H9 (cell line): Measurements from ENCODE around the gene SDK2. TPM values are rescaled to one million over a fixed set of nuclear protein-coding genes. Genes with fewer than 3 reads are reported as not detected.

ENCODE experiments used
- DNase-seq: peaks from one replicate; pipeline ENCODE4 v3.0.0-alpha.2; 2017
- H2AFZ ChIP-seq: one replicate; pipeline ENCODE4 v1.6.1; 2013; ENCODE audit warnings: mild to moderate bottlenecking, low read length, control low read depth, moderate library complexity
- H2AK5ac ChIP-seq: 2 replicates; pipeline ENCODE4 v1.6.1; 2013; ENCODE audit warnings: low read length, control low read depth, mixed read lengths; ENCODE audit not compliant: insufficient read length
- H2BK120ac ChIP-seq: one replicate; pipeline ENCODE4 v1.6.1; 2013; ENCODE audit warnings: low read depth, mild to moderate bottlenecking, low read length, control low read depth, inconsistent platforms; ENCODE audit not compliant: poor library complexity, severe bottlenecking
- H2BK12ac ChIP-seq: 2 replicates; pipeline ENCODE4 v1.6.1; 2013; ENCODE audit warnings: low read length, control low read depth, mixed read lengths, low read depth; ENCODE audit not compliant: insufficient read length
- H2BK15ac ChIP-seq: 2 replicates; pipeline ENCODE4 v1.6.1; 2013; ENCODE audit warnings: low read depth, low read length, control low read depth
- H2BK20ac ChIP-seq: one replicate; pipeline ENCODE4 v1.6.1; 2013; ENCODE audit warnings: low read depth, mild to moderate bottlenecking, low read length, control low read depth, inconsistent platforms; ENCODE audit not compliant: poor library complexity, severe bottlenecking
- H2BK5ac ChIP-seq: 2 replicates; pipeline ENCODE4 v1.6.1; 2013; ENCODE audit warnings: low read length, control low read depth, mixed read lengths; ENCODE audit not compliant: insufficient read length
- H3K14ac ChIP-seq: 2 replicates; pipeline ENCODE4 v1.6.1; 2013; ENCODE audit warnings: low read length, control low read depth; ENCODE audit not compliant: insufficient read depth
- H3K18ac ChIP-seq: 2 replicates; pipeline ENCODE4 v1.6.1; 2013; ENCODE audit warnings: low read depth, mild to moderate bottlenecking, mixed read lengths, low read length, control low read depth; ENCODE audit not compliant: insufficient read length
- H3K23ac ChIP-seq: 2 replicates; pipeline ENCODE4 v1.6.1; 2013; ENCODE audit warnings: low read length, control low read depth, mixed read lengths, low read depth; ENCODE audit not compliant: insufficient read length
- H3K23me2 ChIP-seq: 2 replicates; pipeline ENCODE4 v1.6.1; 2013; ENCODE audit warnings: low read depth, mild to moderate bottlenecking, mixed read lengths, low read length, control low read depth; ENCODE audit not compliant: insufficient read length, poor library complexity, severe bottlenecking
- H3K27ac ChIP-seq: 2 replicates; pipeline ENCODE4 v1.5.1; 2013; ENCODE audit warnings: low read length, control low read depth, mixed read lengths, low read depth; ENCODE audit not compliant: insufficient read length
- H3K27me3 ChIP-seq: 2 replicates; pipeline ENCODE4 v1.6.1; 2013; ENCODE audit warnings: low read length, control low read depth, inconsistent platforms; ENCODE audit not compliant: insufficient read depth
- H3K4ac ChIP-seq: 2 replicates; pipeline ENCODE4 v1.6.1; 2013; ENCODE audit warnings: low read depth, mild to moderate bottlenecking, control low read depth, inconsistent platforms, low read length, moderate library complexity
- H3K4me1 ChIP-seq: 2 replicates; pipeline ENCODE4 v1.6.1; 2013; ENCODE audit warnings: low read length, control low read depth, inconsistent platforms; ENCODE audit not compliant: insufficient read depth
- H3K4me2 ChIP-seq: 2 replicates; pipeline ENCODE4 v1.6.1; 2013; ENCODE audit warnings: low read length, control low read depth, mixed read lengths; ENCODE audit not compliant: insufficient read length, insufficient read depth
- H3K56ac ChIP-seq: 2 replicates; pipeline ENCODE4 v1.6.1; 2013; ENCODE audit warnings: low read depth, mild to moderate bottlenecking, mixed read lengths, low read length, control low read depth; ENCODE audit not compliant: insufficient read length
- H3K79me1 ChIP-seq: 2 replicates; pipeline ENCODE4 v1.6.1; 2013; ENCODE audit warnings: low read depth, mild to moderate bottlenecking, moderate library complexity, low read length, control low read depth, inconsistent platforms; ENCODE audit not compliant: insufficient read depth, poor library complexity, severe bottlenecking
- H3K79me2 ChIP-seq: 2 replicates; pipeline ENCODE4 v1.6.1; 2013; ENCODE audit warnings: low read length, control low read depth, inconsistent platforms; ENCODE audit not compliant: insufficient read depth
- H3K9ac ChIP-seq: 2 replicates; pipeline ENCODE4 v1.6.1; 2013; ENCODE audit warnings: low read length, control low read depth, mixed read lengths; ENCODE audit not compliant: insufficient read length; ENCODE audit errors: extremely low read depth
- H3K9me3 ChIP-seq: one replicate; pipeline ENCODE4 v1.6.1; 2013; ENCODE audit warnings: low read depth, low read length, inconsistent platforms; ENCODE audit not compliant: control insufficient read depth
- H3T11ph ChIP-seq: one replicate; pipeline ENCODE4 v1.6.1; 2013; ENCODE audit warnings: mild to moderate bottlenecking, low read length, control low read depth, inconsistent platforms
- H4K20me1 ChIP-seq: one replicate; pipeline ENCODE4 v1.6.1; 2013; ENCODE audit not compliant: control insufficient read depth, insufficient read length, insufficient read depth
- H4K5ac ChIP-seq: 2 replicates; pipeline ENCODE4 v1.6.1; 2013; ENCODE audit warnings: low read depth, mild to moderate bottlenecking, mixed read lengths, low read length, control low read depth; ENCODE audit not compliant: insufficient read length
- H4K8ac ChIP-seq: replicated peaks from 2 replicates; pipeline ENCODE4 v1.6.1; 2013; ENCODE audit warnings: low read length, control low read depth, mixed read lengths, low read depth; ENCODE audit not compliant: insufficient read length
- H4K91ac ChIP-seq: 2 replicates; pipeline ENCODE4 v1.6.1; 2013; ENCODE audit warnings: low read depth, mild to moderate bottlenecking, moderate library complexity, mixed read lengths, low read length, control low read depth; ENCODE audit not compliant: insufficient read length
- H3K27ac Mint-ChIP-seq, 3 experiments: 2 replicates in 2 of 3; 3 replicates in 1 of 3; pipeline ENCODE4 v1.8.0; 2020 to 2021; ENCODE audit warnings: mixed read lengths in 3 of 3, mild to moderate bottlenecking in 1 of 3, moderate library complexity in 1 of 3
- H3K27me3 Mint-ChIP-seq: 2 replicates; pipeline ENCODE4 v1.8.0; 2021; ENCODE audit warnings: low read depth, mild to moderate bottlenecking, moderate library complexity, mixed read lengths
- H3K36me3 Mint-ChIP-seq, 3 experiments: 2 replicates in 2 of 3; 3 replicates in 1 of 3; pipeline ENCODE4 v1.8.0; 2020 to 2021; ENCODE audit warnings: low read depth in 3 of 3, mixed read lengths in 3 of 3; ENCODE audit not compliant: insufficient read depth in 1 of 3
- H3K4me1 Mint-ChIP-seq, 2 experiments: 2 replicates each; pipeline ENCODE4 v1.8.0; 2020; ENCODE audit warnings: mixed read lengths in 2 of 2
- H3K4me3 Mint-ChIP-seq, 2 experiments: 2 replicates in 1 of 2; 3 replicates in 1 of 2; pipeline ENCODE4 v1.8.0; 2020 to 2021; ENCODE audit warnings: mild to moderate bottlenecking in 2 of 2, mixed read lengths in 2 of 2, moderate library complexity in 1 of 2
- H3K9me3 Mint-ChIP-seq, 2 experiments: 2 replicates in 1 of 2; 3 replicates in 1 of 2; pipeline ENCODE4 v1.8.0; 2020; ENCODE audit warnings: mild to moderate bottlenecking in 2 of 2, mixed read lengths in 2 of 2, moderate library complexity in 1 of 2
- CTCF ChIP-seq: fragments of 200-600 bp; sonication (generic); conservative IDR thresholded peaks from 3 replicates; pipeline ENCODE4 v1.8.0; 2021; ENCODE audit warnings: antibody characterized with exemption, mild to moderate bottlenecking
- WGBS: extraction: QIAGEN DNeasy Blood & Tissue Kit; methylation state at CpG from one replicate; pipeline ENCODE4 v1.1.7; 2013; ENCODE audit warnings: missing lambda C conversion rate, low lambda C conversion rate, mixed read lengths; ENCODE audit not compliant: insufficient read length; ENCODE audit errors: extremely low coverage; 5-methylcytosine and 5-hydroxymethylcytosine counted together
- total RNA-seq: library from RNA; stranded (reverse); gene quantifications from 2 replicates; pipeline ENCODE4 v1.2.1, GENCODE V29; 2021

Gene SDK2
- total RNA-seq, 1 experiment from 2014 or later = 9.1 TPM

DNA sequence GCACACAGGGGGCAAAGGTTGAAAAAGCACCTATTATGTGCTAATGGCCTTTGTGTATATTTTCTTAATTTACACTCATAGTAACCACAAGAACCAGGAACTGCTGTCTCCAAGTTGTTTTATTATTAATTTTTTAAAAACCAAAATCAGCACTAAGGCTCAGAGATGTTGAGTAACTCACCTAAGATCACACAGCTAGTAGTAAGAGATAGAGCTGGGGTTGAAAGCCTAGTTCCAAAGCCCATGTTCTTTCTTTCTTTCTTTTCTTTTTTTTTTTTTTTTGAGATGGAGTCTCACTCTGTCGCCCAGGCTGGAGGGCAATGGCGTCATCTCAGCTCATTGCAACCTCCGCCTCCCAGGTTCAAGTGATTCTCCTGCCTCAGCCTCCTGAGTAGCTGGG, 75.3 kb downstream of the SDK2 start:
- no peak overlapping the region for H3K4me3 Mint-ChIP-seq
- Histone ChIP-seq H4K8ac (no peak overlapping the region), H2BK5ac (no peak overlapping the region), H3K9ac (no peak overlapping the region), H2BK20ac (no peak overlapping the region), H3K4ac (no peak overlapping the region), H3K27me3 (no peaks in the 10 kb centered on the region), H3K18ac (no peak overlapping the region), H3T11ph (no peak overlapping the region), H3K79me1 (no peaks in the 10 kb centered on the region), H3K23me2 (no peaks in the 10 kb centered on the region), H4K91ac (no peak overlapping the region), H3K56ac (no peak overlapping the region), H3K27ac (no peak overlapping the region), H3K23ac (no peak overlapping the region), H3K4me2 (no peak overlapping the region), H3K4me1 (peaks cover 4% of the 10 kb centered on the region), H2BK120ac (no peak overlapping the region), H2AFZ (no peak overlapping the region), H4K20me1 (no peaks in the 10 kb centered on the region), H2AK5ac (no peak overlapping the region), H2BK12ac (no peak overlapping the region), H3K79me2 (no peaks in the 10 kb centered on the region), H3K9me3 (no peaks in the 10 kb centered on the region), H3K14ac (no peak overlapping the region), H4K5ac (no peak overlapping the region), H2BK15ac (no peak overlapping the region)
- H3K4me1 Mint-ChIP-seq = peaks cover 47 to 64% of the 10 kb centered on the region in 2 experiments
- no peaks in the 10 kb centered on the region for H3K9me3 Mint-ChIP-seq
- DNase-seq = no peak
- no CpG with 5 or more reads among the region's 3 CpGs for WGBS
- 0 out of 2 replicates have a peak, but pooled peaks cover 1% of the 10 kb centered on the region for H3K27me3 Mint-ChIP-seq
- H3K27ac Mint-ChIP-seq = no peak overlapping the region
- TF ChIP-seq CTCF = no peak
- H3K36me3 Mint-ChIP-seq = no peaks in the 10 kb centered on the region; a peak in 1 of 7 replicates
